Measurements from ENCODE around the gene NKAIN4.
A peak's percentile ranks its signal among the peaks of the same experiment; 100 is the strongest.

Gene NKAIN4

DNA sequence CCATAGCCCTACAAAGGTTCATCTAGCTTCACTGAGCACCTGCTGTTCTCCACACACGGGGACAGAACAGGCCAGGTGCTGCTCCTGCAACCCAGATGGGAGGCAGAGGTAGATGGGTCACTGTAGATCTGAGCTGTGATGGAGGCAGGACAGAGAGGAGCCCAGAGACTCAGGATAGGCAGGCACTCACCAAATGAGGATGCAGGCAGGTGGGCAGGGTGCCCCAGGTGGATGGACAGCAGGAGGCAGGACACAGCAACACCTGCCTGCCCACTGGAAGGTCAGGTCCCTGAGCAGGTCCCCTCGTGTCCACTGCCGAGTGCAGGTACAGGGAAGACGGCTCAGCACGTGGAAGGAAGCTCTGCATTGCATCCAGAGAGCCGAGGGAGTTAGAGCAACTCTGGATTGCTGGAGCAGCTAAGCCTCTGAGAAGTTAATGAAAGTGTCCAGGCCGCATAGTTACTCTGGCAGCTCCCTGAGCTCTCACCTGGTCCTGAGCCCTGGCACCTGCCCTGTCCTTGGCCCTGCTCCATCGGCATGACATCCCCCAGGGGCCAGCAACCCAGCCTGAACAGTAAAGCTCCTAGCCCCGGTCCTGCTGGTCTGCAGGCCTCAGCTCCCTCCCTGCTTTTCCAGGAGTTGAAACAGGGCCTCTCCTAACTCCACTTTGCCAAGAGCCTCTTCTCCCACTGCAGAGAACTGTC is 33.4 kb downstream of the NKAIN4 start:
- no peak for DNase-seq (ENCODE audit: low read depth in 2 of 3, low spot score in 2 of 3)

DNA sequence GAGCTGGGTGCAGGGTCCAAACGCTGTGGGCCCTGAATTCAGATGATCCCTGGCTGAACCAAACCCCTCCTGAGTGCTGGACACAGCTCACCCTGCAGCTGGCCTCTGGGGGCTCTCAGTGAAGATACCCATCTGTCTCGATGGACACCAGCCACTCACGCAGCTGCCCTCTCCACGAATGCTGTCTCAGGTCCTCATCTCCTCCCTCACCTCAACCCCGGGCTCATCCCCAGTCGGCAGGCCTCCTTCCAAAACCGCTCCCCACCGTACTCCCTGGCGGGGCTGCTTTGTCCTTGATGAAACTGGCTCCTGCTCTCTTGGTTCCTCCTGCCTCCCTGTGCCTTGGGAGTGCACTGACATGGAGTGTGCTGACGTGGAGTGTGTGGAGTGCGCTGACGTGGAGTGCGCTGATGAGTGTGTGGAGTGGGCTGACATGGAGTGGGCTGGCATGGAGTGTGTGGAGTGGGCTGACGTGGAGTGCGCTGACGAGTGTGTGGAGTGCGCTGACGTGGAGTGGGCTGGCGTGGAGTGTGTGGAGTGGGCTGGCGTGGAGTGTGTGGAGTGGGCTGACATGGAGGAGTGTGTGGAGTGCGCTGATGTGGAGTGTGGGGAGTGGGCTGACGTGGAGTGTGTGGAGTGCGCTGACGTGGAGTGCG is 34.3 kb downstream of the NKAIN4 start:
- DNase-seq (ENCODE audit: low read depth in 2 of 3, low spot score in 2 of 3) = no peak

DNA sequence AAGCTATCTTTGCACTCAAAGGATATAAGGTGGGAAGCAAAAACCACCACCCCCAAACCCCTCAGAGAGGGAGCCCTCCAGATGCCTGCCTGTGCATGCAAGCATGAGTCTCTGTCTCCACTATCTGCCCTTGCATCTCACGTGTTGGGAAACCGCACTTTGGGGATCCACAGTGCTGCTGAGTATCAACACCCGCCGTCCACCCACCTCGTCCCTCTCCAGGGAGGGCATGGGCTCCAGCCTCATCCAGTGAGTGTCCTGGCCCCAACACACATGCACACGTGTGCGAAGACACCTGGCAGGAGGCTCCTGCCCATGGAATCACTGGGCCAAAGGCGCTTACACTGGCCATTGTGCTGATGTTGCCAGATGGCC is 34.8 kb downstream of the NKAIN4 start:
- DNase-seq (ENCODE audit: low read depth in 2 of 3, low spot score in 2 of 3) = no peak

DNA sequence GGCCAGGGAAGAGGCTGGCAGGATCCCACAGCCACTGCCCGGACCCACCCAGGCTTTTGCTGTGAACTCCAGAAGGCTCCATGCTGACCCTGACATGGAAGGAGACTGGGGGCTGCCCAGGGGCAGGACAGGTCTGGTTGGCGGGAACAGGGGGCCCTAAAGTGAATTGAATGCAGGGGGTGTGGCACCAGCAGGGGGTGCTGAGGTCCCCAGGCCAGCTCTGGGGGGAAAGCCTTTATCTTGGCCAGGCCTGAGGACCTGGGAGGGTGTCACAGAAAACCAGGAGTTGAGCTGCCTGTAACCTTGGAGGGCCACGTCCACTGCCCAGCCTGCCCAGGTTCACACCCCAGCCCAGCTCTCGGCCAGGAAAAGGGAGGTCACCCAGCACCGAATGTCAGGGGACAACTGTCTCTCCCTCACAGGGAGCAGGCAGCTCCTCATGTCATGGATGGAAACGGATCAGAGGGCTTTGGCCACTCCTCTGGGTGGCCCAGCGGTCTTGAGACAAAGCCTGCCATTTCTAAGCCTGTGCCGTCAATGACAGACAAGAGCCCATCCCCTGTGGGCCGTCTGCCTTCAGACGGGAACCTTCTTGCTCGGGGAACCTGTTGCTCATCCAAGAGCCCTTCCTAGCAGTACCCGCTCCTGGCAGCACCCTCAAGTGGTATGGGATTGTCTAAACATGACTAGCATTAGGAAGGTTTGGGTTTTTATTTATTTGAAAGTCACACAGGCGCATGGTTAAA is 35.4 kb downstream of the NKAIN4 start:
- DNase-seq (ENCODE audit: low read depth in 2 of 3, low spot score in 2 of 3) = no peak

DNA sequence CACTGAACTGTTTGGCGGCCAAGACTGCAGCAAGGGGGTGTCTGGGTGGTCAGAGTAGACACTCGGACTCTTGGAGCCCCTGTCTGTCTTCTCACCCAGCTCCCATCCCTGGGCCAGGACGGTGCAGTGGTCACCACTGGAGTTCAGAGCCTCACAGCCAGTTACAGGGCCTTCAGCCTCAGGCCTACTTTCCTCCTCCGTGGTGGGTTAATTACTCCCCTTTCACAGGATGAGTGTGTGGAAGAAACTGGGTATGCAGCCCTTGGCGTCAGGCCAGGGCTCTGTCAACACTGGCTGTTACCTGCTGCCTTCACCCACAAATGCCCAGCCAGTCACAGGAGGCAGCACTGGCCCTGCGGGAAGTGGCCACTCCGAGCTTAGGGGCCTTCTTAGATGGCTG is 36.6 kb downstream of the NKAIN4 start:
- DNase-seq (ENCODE audit: low read depth in 2 of 3, low spot score in 2 of 3) = no peak

DNA sequence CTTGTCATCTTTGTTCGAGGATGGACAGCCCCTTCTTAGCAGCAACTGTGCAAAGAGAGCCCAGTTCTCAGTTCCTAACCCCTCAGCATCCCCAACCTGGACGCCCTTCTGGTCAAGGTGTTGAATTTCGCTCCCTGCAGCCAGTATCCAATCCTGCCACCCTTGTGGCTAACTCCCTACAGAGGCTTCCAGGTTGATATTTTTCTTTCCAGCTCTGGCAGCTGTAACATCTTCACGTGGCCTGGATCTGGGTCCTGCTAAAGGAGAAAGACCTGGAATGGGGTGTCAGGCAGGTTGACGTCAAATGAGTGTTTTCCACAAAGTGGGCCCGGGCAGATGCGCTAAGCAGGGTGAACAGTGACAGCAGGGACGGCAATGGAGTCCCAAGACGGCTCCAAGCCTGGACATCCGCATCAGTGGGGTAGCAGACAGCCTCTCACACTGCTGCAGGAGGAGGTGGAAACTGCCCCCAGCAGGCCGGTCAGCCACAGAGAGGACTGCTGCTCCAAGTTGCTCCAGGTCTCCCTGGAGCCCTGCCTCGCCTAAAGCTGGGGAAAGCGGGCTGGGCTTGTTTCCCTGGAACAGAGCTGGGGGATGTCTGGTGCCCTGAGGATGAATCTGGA is 37.3 kb downstream of the NKAIN4 start:
- DNase-seq (ENCODE audit: low read depth in 2 of 3, low spot score in 2 of 3) = no peak

DNA sequence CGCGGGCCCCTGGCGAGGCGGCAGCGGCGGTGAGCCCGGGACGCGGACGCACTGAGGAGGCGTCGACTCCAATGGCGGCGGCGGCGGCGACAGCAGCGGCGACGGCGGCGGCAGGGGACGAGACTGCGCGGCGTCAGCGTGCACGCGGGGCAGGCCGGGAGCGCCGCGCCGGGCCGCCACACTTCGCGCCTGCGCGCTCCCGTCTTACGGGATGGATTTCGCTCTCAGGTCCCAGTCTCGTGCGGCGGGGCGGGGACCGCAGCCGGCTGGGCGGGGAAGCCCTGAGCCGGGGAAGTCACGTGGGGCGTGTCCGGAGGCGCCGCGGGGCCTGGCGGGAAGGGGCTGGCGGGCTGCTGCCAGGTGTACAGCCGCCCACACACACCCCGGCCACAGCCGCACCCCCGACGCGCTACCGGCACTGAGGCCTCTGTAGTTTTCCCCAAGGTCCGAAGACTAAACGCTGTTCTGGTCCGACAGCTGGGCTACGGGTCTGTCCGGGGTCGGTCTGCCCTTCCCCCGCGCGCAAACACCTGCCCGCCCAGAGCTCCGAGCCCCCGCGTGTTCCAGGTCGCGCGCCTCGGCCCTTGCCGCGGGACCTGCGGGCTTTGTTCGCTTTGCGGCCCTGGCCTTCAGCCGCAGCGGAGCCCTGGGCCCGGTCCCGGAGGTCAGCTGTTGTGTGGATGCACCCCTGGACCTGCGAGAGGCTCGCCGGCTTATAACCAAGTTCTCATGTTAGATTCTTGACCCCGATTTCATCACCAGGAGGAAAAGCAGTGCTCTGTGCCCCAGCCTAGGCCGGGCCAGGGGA is 38.0 kb downstream of the NKAIN4 start, which contains the start of gene YTHDF1:
Gene YTHDF1, minus strand, starts transcription at position 91 of the 808 bp plus-strand sequence. CDS start 239 bp downstream, outside the sequence.
- DNase-seq (ENCODE audit: low read depth in 2 of 3, low spot score in 2 of 3) = peak; percentile 83 to 93 (median 86)

DNA sequence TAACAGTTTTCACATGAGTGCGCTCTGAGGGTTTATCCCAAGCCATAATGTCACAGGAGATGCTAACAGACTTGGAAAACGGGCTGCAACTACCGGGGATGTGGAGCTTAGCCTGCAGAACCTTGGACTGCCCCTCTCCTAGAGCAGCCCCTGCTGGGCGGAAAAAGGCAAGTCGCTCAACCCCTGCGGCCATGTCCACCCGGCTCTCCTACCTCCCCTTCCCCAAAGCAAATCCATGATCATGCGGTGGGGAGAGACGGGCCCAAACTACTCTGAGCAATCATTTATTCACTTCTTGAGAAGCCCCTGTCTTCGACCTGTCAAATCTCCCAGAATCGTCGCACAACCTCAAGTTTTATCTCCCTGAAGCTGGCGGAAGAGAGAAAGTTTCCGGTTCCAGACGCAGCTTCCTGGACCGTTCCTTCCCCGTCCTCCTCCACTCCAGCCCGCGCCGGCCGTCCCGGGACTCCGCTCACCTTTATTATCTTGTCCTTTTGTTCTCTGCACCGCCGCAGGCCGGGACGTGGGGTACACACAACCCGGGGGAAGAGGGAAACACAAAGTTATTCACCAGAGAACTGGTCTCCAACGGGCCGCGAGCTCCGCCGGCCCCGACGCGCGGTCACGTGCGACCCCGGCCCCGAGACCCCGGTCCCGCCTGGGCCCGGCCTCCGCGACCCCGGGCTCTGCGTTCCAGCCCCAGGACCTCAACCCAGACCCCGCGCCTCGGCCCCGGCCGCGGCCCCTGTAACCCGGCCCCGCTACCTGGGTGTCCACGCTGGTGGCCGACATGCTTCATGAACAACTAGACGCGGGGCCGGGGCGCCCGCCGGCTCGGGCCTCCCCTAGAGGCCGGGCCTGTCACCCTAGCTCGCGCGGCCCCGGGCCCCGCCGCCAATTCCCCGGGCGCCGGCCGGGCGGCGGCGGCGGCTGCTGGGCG is 38.9 kb downstream of the NKAIN4 start:
- peak in 1 of 3 experiments; percentile 21 for DNase-seq (ENCODE audit: low read depth in 2 of 3, low spot score in 2 of 3)

DNA sequence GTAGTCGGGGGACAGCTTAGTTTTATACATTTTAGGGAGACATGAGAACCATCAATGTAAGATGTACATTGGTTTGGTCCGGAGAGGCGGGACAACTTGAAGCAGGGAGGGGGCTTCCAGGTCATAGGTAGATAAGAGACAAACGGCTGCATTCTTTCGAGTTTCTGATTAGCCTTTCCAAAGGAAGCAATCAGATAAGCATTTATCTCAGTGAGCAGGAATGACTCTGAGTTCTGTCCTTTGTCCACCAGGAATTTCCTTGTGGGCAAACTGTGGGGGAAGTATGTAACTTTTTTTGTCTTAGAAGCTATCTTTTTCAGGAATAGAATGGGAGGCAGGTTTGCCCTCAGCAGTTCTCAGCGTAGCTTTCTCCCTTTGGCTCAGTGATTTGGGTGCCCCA is 39.7 kb downstream of the NKAIN4 start:
- no peak for DNase-seq (ENCODE audit: low read depth in 2 of 3, low spot score in 2 of 3)

DNA sequence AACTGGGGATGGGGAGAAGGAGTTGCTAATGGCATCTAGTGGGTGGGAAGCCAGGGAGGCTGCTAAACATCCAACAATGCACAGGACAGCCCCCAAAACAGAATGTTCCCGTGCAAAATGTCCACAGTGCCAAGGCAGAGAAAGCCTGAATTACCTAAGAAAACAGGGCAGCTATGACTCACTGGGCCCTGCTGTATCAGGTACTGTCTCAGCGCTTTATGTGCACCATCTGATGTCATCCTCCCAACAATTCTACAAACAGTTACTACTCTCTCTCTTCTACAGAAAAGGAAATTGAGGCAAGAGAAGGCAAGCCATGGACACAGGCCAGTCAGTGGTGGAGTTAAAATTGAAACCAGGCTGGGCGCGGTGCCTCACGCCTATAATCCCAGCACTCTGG is 41.5 kb downstream of the NKAIN4 start:
- DNase-seq (ENCODE audit: low read depth in 2 of 3, low spot score in 2 of 3) = no peak

DNA sequence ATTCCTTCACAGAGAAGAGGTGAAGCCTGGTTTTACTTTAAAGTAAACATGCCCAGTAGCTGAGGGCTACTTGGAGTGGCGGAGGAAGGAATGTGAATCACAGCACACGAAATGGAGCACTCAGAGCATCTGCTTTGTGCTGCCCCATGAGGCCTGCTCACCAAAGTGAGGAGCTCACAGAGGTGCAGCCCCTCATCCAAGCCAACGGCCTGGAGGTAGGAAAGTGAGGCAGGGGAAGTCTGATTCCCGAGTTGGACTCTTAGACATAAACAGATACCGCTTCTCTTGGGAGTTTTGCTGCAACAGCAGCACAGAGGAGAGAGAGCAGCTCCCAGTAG is 41.9 kb downstream of the NKAIN4 start:
- no peak for DNase-seq (ENCODE audit: low read depth in 2 of 3, low spot score in 2 of 3)

DNA sequence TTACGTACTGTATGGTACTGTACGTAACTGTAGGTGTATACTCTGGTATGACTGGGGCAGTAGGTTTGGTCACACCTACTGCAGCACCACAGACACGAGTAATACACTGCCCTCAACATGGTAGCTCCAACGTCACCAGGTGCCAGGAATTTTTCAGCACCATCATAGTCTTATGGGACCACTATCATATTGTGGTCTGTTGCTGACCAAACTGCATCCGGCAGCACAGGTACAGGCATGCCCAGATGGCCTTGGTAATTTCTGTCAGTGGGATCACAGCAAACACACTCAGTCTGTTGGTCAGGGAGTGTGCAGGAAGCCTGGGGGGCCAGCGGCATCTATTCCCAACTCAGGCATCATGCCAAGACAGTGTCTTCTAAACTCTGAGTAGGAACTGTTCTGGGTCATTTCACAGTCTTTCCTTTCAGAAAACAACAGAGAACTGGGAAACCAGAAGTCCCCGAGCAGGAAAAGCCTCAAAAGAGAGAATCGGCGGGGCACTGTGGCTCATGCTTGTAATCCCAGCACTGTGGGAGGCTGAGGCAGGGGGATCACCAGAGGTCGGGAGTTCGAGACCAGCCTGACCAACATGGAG is 44.2 kb downstream of the NKAIN4 start:
- DNase-seq (ENCODE audit: low read depth in 2 of 3, low spot score in 2 of 3) = no peak

DNA sequence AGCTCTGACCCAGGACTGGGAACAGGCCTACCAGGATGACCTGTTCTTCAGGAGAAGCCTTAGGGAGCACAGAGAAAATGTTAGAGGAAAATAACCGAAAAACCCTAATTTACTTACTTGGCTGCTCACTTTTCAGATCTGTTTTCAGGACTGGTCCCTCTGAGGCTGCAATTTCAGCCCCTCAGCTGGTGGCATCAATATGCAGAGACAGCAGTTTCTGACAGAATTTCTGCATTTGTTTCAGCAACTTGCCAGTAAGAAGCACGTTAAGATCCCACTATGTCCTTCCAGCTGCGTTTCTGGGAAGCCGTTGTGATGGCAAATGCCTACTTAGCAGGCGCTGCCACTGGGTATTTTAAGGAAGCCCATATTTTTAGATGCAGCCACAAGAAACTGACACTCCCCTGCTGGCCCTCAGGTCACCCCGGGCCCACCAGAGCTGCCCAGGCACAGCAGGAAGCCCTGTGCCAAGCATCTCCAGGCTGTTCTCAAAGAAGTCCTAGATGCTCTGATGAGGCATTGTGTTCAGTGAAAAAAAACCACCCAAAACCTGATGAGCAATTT is 45.8 kb downstream of the NKAIN4 start:
- no peak for DNase-seq (ENCODE audit: low read depth in 2 of 3, low spot score in 2 of 3)

DNA sequence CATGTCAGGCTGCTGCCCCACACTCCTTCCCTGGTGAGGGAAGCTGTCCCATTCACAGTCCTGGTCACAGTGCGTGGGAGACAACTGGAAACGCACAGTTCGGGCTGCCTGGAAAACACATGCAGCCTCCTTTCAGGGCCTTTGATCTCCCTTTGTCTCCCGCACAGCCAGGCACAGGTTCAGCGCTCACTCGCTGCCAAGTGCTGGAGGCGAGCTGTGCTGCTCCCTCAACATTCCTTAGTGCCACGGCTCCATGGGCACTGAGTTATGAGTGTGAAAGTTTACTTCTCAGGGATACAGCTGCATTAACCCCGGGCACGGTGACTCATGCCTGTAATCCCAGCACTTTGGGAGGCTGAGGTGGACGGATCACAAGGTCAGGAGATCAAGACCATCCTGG is 47.4 kb downstream of the NKAIN4 start:
- no peak for DNase-seq (ENCODE audit: low read depth in 2 of 3, low spot score in 2 of 3)

DNA sequence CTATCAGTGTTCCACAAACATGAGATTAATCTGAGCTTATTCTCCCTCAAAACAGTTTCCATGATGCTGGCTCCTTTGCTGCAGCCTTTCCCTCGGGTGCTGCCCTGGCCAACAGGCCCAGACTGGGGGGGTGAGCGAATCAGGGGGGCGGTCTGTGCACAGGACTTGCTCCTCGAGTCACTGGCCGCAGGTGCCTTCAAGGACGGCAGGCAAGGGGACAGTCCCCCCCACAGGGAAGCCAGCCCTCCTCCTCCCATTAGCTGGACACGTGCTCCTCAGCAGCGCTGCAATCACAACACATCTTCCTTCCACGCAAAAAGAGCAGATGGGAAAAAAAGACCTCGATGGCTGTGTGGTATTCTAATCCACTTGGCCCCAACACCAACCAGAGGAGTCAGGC is 48.4 kb downstream of the NKAIN4 start:
- DNase-seq (ENCODE audit: low read depth in 2 of 3, low spot score in 2 of 3) = no peak

DNA sequence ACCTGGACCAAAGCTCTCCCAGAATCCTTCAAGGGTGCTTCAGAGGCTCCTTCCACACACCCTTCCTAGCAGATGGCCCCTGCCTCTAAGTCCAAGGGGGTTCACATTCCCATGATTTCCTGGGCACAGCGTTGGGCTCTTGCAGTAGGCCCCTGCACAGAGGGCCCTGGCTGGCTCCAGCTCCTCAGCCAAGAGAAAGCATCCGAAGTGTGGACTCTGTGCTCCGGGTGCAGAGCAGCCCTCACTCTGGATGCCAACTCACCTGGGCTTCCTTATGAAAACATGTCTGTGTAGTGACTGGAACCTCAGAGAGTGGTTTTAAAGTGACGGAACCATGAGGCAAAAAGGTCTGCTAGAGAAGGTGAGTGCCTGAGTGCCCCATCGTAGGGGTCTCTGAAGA is 49.9 kb downstream of the NKAIN4 start:
- DNase-seq (ENCODE audit: low read depth in 2 of 3, low spot score in 2 of 3) = no peak

DNA sequence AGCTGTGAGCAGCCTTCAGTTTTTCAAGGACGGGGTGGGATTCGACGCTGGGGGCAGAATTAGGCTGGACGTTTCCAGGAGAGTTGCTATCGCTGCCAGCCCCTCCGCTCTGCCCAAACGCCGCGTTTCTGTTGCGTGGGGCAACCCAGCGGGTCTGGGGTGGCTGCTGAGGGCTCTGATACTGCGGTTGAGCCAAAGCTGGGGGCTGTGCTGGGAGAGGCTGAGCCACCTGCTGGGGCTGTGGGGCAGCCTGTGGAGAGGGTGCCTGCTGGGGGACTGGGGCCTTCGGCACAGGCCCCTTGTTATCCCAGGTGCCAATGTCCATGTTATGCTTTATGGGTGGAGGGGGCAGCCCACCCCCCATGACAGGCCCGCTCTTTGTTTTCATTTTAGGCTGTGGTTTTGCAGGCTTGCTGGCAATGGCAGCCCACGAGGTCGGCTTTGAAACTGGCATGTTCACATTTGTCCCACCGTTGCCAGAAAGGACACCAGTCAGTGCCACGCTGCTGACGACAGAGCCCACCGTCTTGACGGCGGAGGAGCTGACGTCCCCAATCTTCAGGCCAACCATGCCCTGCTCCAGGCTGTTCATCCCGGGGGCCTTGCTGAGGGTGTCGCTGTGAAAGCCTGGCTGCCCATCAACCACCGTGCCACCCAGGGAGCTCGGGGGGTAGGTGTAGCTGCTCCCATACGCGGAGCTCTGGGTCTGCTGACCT is 51.3 kb downstream of the NKAIN4 start:
- no peak for DNase-seq (ENCODE audit: low read depth in 2 of 3, low spot score in 2 of 3)

DNA sequence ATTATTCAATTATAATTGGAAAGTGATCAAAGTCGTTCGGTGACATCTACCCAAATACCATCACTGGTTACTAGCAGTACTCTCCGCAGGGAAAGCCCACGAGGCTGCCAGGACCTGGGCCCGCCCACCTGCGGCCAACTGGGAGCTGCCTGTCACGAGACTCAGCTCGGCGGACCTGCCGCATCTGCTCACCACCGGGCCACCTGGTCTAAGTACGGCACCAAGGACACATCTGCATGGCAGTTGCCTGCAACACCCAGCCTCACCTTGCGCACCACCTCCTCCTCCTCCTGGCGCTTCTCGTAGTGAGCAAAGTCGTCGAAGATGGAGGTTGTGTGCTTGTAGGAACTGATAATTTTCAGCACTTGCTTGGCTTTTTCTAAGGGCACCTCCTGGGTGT is 52.2 kb downstream of the NKAIN4 start:
- no peak for DNase-seq (ENCODE audit: low read depth in 2 of 3, low spot score in 2 of 3)

DNA sequence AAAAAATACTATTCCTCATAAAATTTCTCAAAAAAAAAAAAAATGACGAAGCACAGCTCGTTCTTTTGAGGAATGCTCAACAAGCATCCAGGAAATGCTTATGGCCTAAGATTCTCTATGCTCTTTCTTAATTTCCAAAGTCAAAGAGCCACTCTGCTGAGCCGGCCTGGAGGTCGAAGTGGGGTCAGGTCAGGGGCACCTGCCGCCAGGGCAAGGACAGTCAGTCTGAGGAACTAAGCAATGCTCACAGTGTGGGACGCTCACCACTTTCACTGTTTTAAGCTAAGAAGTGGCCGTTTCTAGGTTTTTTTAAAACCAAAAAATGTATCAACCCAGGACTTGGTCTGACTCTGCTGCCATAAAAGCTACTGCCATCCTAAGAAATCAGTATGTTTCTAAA is 55.7 kb downstream of the NKAIN4 start:
- DNase-seq (ENCODE audit: low read depth in 2 of 3, low spot score in 2 of 3) = no peak

Measured in activated CD8-positive, alpha-beta memory T cell treated with anti-CD3 and anti-CD28 coated beads for 48 hours (primary cell).